SK-N-SH treated with all-trans-retinoic acid at 6 μM for 48 hours (cell line): ENCODE measurements around the gene KCNMA1.

ENCODE experiments used
- CSDC2 ChIP-seq: fragments of 250-450 bp; sonication (Bioruptor Pico); IDR thresholded peaks from 2 replicates; pipeline ENCODE4 v1.5.0; 2020; ENCODE audit warnings: mild to moderate bottlenecking, moderate library complexity
- ESRRG ChIP-seq: fragments of 250-450 bp; sonication (Bioruptor Pico); IDR thresholded peaks from 2 replicates; pipeline ENCODE4 v1.6.1; 2021; ENCODE audit warnings: mild to moderate bottlenecking
- OSR1 ChIP-seq: fragments of 250-450 bp; sonication (Bioruptor Pico); IDR thresholded peaks from 2 replicates; pipeline ENCODE4 v1.8.0; 2022; ENCODE audit warnings: moderate library complexity, mild to moderate bottlenecking, inconsistent platforms
- PPARA ChIP-seq: fragments of 250-450 bp; sonication (Bioruptor Pico); IDR thresholded peaks from 2 replicates; pipeline ENCODE4 v1.5.0; 2020; ENCODE audit warnings: mild to moderate bottlenecking, borderline replicate concordance
- SNAI2 ChIP-seq: fragments of 250-450 bp; sonication (Bioruptor Pico); IDR thresholded peaks from 2 replicates; pipeline ENCODE4 v1.5.0; 2020; ENCODE audit warnings: mild to moderate bottlenecking, moderate library complexity
- TCF4 ChIP-seq: fragments of 250-450 bp; sonication (Bioruptor Pico); IDR thresholded peaks from 2 replicates; pipeline ENCODE4 v1.8.0; 2021; ENCODE audit warnings: mild to moderate bottlenecking, moderate library complexity, borderline replicate concordance
- ZFP30 ChIP-seq: fragments of 450-650 bp; formaldehyde crosslinking; IDR thresholded peaks from 2 replicates; pipeline ENCODE4 v1.5.0; 2022; ENCODE audit warnings: mild to moderate bottlenecking, moderate library complexity
- ZNF70 ChIP-seq: fragments of 450-650 bp; formaldehyde crosslinking; IDR thresholded peaks from 2 replicates; pipeline ENCODE4 v1.5.0; 2020; ENCODE audit warnings: mild to moderate bottlenecking, moderate library complexity
- ZNF8 ChIP-seq: fragments of 450-650 bp; formaldehyde crosslinking; IDR thresholded peaks from 2 replicates; pipeline ENCODE4 v1.5.0; 2020; ENCODE audit warnings: mild to moderate bottlenecking, moderate library complexity
- TF ChIP-seq, protein P1 (sequence below): fragments of 250-450 bp; sonication (Bioruptor Pico); IDR thresholded peaks from 2 replicates; pipeline ENCODE4 v1.8.0; 2020; ENCODE audit warnings: mild to moderate bottlenecking, moderate library complexity, borderline replicate concordance
- TF ChIP-seq, protein P2 (sequence below): fragments of 250-450 bp; sonication (Bioruptor Pico); IDR thresholded peaks from 2 replicates; pipeline ENCODE4 v1.5.1; 2021; ENCODE audit warnings: mild to moderate bottlenecking, moderate library complexity
- TF ChIP-seq, protein P3 (sequence below): fragments of 250-450 bp; sonication (Bioruptor Pico); IDR thresholded peaks from 2 replicates; pipeline ENCODE4 v1.8.0; 2021; ENCODE audit warnings: low read depth, mild to moderate bottlenecking, moderate library complexity, borderline replicate concordance
- TF ChIP-seq, protein P4 (sequence below): fragments of 250-450 bp; sonication (Bioruptor Pico); IDR thresholded peaks from 2 replicates; pipeline ENCODE4 v1.5.1; 2020; ENCODE audit warnings: low read depth, mild to moderate bottlenecking, moderate library complexity

DNA sequence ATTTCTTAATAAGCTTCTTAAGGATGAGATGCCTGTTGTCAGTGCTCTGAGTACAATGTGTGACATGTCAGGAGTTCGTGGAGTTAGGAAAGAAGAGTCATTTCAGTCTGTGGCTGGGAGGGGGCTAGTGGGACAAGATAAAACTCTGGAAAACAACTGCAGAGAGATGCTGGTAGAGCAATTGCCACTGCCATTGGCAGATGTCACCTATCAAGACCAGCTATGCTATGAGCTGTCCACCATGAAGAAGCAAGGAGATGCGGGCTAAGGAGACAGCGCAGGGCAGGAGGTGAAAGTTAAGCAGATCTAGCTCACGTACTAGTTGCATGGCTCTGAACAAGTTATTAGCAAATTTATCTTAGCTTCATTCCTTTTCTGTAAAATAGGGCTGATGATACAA, 756.7 kb downstream of the KCNMA1 start:
- TF ChIP-seq, protein P1, sequence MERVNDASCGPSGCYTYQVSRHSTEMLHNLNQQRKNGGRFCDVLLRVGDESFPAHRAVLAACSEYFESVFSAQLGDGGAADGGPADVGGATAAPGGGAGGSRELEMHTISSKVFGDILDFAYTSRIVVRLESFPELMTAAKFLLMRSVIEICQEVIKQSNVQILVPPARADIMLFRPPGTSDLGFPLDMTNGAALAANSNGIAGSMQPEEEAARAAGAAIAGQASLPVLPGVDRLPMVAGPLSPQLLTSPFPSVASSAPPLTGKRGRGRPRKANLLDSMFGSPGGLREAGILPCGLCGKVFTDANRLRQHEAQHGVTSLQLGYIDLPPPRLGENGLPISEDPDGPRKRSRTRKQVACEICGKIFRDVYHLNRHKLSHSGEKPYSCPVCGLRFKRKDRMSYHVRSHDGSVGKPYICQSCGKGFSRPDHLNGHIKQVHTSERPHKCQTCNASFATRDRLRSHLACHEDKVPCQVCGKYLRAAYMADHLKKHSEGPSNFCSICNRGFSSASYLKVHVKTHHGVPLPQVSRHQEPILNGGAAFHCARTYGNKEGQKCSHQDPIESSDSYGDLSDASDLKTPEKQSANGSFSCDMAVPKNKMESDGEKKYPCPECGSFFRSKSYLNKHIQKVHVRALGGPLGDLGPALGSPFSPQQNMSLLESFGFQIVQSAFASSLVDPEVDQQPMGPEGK (CRISPR knock-in tag): no peak
- TF ChIP-seq ZNF70 (no peak), SNAI2 (CRISPR knock-in tag) (no peak), PPARA (no peak), ZNF8 (no peak), CSDC2 (CRISPR knock-in tag) (no peak), OSR1 (CRISPR knock-in tag) (no peak), TCF4 (CRISPR knock-in tag) (no peak), ZFP30 (CRISPR knock-in tag) (no peak), ESRRG (CRISPR knock-in tag) (no peak)
- TF ChIP-seq, protein P2, sequence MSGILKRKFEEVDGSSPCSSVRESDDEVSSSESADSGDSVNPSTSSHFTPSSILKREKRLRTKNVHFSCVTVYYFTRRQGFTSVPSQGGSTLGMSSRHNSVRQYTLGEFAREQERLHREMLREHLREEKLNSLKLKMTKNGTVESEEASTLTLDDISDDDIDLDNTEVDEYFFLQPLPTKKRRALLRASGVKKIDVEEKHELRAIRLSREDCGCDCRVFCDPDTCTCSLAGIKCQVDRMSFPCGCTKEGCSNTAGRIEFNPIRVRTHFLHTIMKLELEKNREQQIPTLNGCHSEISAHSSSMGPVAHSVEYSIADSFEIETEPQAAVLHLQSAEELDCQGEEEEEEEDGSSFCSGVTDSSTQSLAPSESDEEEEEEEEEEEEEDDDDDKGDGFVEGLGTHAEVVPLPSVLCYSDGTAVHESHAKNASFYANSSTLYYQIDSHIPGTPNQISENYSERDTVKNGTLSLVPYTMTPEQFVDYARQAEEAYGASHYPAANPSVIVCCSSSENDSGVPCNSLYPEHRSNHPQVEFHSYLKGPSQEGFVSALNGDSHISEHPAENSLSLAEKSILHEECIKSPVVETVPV (CRISPR knock-in tag): no peak
- TF ChIP-seq, protein P3, sequence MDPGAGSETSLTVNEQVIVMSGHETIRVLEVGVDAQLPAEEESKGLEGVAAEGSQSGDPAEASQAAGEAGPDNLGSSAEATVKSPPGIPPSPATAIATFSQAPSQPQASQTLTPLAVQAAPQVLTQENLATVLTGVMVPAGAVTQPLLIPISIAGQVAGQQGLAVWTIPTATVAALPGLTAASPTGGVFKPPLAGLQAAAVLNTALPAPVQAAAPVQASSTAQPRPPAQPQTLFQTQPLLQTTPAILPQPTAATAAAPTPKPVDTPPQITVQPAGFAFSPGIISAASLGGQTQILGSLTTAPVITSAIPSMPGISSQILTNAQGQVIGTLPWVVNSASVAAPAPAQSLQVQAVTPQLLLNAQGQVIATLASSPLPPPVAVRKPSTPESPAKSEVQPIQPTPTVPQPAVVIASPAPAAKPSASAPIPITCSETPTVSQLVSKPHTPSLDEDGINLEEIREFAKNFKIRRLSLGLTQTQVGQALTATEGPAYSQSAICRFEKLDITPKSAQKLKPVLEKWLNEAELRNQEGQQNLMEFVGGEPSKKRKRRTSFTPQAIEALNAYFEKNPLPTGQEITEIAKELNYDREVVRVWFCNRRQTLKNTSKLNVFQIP (CRISPR knock-in tag): no peak
- TF ChIP-seq, protein P4, sequence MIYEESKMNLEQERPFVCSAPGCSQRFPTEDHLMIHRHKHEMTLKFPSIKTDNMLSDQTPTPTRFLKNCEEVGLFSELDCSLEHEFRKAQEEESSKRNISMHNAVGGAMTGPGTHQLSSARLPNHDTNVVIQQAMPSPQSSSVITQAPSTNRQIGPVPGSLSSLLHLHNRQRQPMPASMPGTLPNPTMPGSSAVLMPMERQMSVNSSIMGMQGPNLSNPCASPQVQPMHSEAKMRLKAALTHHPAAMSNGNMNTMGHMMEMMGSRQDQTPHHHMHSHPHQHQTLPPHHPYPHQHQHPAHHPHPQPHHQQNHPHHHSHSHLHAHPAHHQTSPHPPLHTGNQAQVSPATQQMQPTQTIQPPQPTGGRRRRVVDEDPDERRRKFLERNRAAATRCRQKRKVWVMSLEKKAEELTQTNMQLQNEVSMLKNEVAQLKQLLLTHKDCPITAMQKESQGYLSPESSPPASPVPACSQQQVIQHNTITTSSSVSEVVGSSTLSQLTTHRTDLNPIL (CRISPR knock-in tag): no peak
